GM23338 (cell line): ENCODE results near the gene NUP160. TPM values are rescaled to one million over a fixed set of nuclear protein-coding genes. Genes with fewer than 3 reads are reported as not detected.

Source experiments
- ATAC-seq: fragments of 200-7000 bp; cut with Tn5 transposase; 3 replicates; pipeline ENCODE4 v1.9.1; 2020
- DNase-seq: peaks from one replicate; pipeline ENCODE4 v3.0.0-alpha.2; 2015; ENCODE audit warnings: low spot score
- H2AFZ ChIP-seq: fragments of 200-600 bp; sonication (generic); 2 replicates; pipeline ENCODE4 v1.8.0; 2016; ENCODE audit warnings: antibody characterized with exemption, mild to moderate bottlenecking, moderate library complexity
- H3F3A ChIP-seq: fragments of 200-600 bp; sonication (generic); replicated peaks from 2 replicates; pipeline ENCODE4 v1.8.0; 2017; ENCODE audit warnings: antibody characterized with exemption, mixed run types, low read depth
- H3K27ac ChIP-seq: fragments of 200-600 bp; sonication (generic); 2 replicates; pipeline ENCODE4 v1.6.1; 2016; ENCODE audit warnings: low read depth
- H3K27me3 ChIP-seq: fragments of 200-600 bp; sonication (generic); 2 replicates; pipeline ENCODE4 v1.8.0; 2016; ENCODE audit warnings: mild to moderate bottlenecking, mixed run types, moderate library complexity; ENCODE audit not compliant: insufficient read depth
- H3K36me3 ChIP-seq: fragments of 200-600 bp; sonication (generic); 2 replicates; pipeline ENCODE4 v1.8.0; 2016; ENCODE audit warnings: mild to moderate bottlenecking; ENCODE audit not compliant: insufficient read depth
- H3K4me1 ChIP-seq: fragments of 200-600 bp; sonication (generic); 2 replicates; pipeline ENCODE4 v1.8.0; 2016; ENCODE audit warnings: mild to moderate bottlenecking, moderate library complexity; ENCODE audit not compliant: insufficient read depth
- H3K4me2 ChIP-seq: fragments of 200-600 bp; sonication (generic); 2 replicates; pipeline ENCODE4 v1.7.1; 2017; ENCODE audit warnings: mixed run types
- H3K4me3 ChIP-seq: fragments of 200-600 bp; sonication (generic); 2 replicates; pipeline ENCODE4 v1.6.1; 2016; ENCODE audit warnings: mixed run types
- H3K79me2 ChIP-seq: fragments of 200-600 bp; sonication (generic); replicated peaks from 2 replicates; pipeline ENCODE4 v1.8.0; 2017; ENCODE audit warnings: mild to moderate bottlenecking; ENCODE audit not compliant: insufficient read depth
- H3K9me2 ChIP-seq: fragments of 200-600 bp; sonication (generic); 2 replicates; pipeline ENCODE4 v1.8.0; 2017; ENCODE audit not compliant: insufficient read depth
- H4K20me1 ChIP-seq: fragments of 200-600 bp; sonication (generic); replicated peaks from 2 replicates; pipeline ENCODE4 v1.8.0; 2017; ENCODE audit warnings: mild to moderate bottlenecking; ENCODE audit not compliant: insufficient read depth
- H3K27ac Mint-ChIP-seq: 2 replicates; pipeline ENCODE4 v1.8.0; 2020; ENCODE audit warnings: inconsistent platforms, mild to moderate bottlenecking, moderate library complexity, mixed read lengths
- H3K27me3 Mint-ChIP-seq: 3 replicates; pipeline ENCODE4 v1.8.0; 2022; ENCODE audit warnings: low read depth, mild to moderate bottlenecking, moderate library complexity, mixed read lengths, inconsistent platforms; ENCODE audit not compliant: insufficient read depth, poor library complexity
- H3K36me3 Mint-ChIP-seq: 3 replicates; pipeline ENCODE4 v1.8.0; 2021; ENCODE audit warnings: low read depth, mild to moderate bottlenecking, inconsistent platforms, moderate library complexity, mixed read lengths
- H3K4me1 Mint-ChIP-seq: 3 replicates; pipeline ENCODE4 v1.8.0; 2020; ENCODE audit warnings: mild to moderate bottlenecking, inconsistent platforms, mixed read lengths
- H3K4me3 Mint-ChIP-seq: 3 replicates; pipeline ENCODE4 v1.8.0; 2021; ENCODE audit warnings: moderate library complexity, mild to moderate bottlenecking, inconsistent platforms, mixed read lengths
- H3K9me3 Mint-ChIP-seq: 3 replicates; pipeline ENCODE4 v1.8.0; 2020; ENCODE audit warnings: moderate library complexity, mild to moderate bottlenecking, inconsistent platforms, mixed read lengths
- CREB1 ChIP-seq: fragments of 250-450 bp; sonication (Bioruptor Pico); IDR thresholded peaks from 2 replicates; pipeline ENCODE4 v1.5.0; 2020; ENCODE audit warnings: low read depth, mild to moderate bottlenecking, moderate library complexity
- CTCF ChIP-seq, 2 experiments: fragments of 200-600 bp in 1 of 2; sonication (generic) in 1 of 2; conservative IDR thresholded peaks; 2 replicates each; pipeline versions ENCODE4 v1.5.1 to v1.6.1; 2016 to 2017; ENCODE audit warnings: antibody characterized with exemption in 2 of 2, low read depth in 2 of 2, mild to moderate bottlenecking in 2 of 2, moderate library complexity in 1 of 2
- ETS1 ChIP-seq: IDR thresholded peaks from 2 replicates; pipeline ENCODE4 v1.6.1; 2016; ENCODE audit warnings: antibody characterized with exemption
- EZH2 ChIP-seq: fragments of 200-600 bp; sonication (generic); IDR thresholded peaks from one replicate; pipeline ENCODE4 v1.8.0; 2017; ENCODE audit warnings: antibody characterized with exemption, mild to moderate bottlenecking, low read depth; ENCODE audit not compliant: unreplicated experiment
- EZH2phosphoT487 ChIP-seq: fragments of 200-600 bp; sonication (generic); IDR thresholded peaks from one replicate; pipeline ENCODE4 v1.8.1; 2018; ENCODE audit warnings: antibody characterized with exemption; ENCODE audit not compliant: unreplicated experiment
- JUNB ChIP-seq: IDR thresholded peaks from one replicate; pipeline ENCODE4 v1.6.1; 2016; ENCODE audit warnings: antibody characterized with exemption; ENCODE audit not compliant: unreplicated experiment
- NANOG ChIP-seq: IDR thresholded peaks from 2 replicates; pipeline ENCODE4 v1.6.1; 2016; ENCODE audit warnings: antibody characterized with exemption, borderline replicate concordance
- POLR2AphosphoS5 ChIP-seq: IDR thresholded peaks from 2 replicates; pipeline ENCODE4 v1.6.1; 2016; ENCODE audit warnings: antibody characterized with exemption, low read depth
- STAT1 ChIP-seq: IDR thresholded peaks from one replicate; pipeline ENCODE4 v1.6.1; 2016; ENCODE audit warnings: antibody characterized with exemption; ENCODE audit not compliant: unreplicated experiment
- ZNF114 ChIP-seq: fragments of 250-450 bp; sonication (Bioruptor Pico); IDR thresholded peaks from 2 replicates; pipeline ENCODE4 v1.5.0; 2020; ENCODE audit warnings: mild to moderate bottlenecking, moderate library complexity
- ZNF331 ChIP-seq: fragments of 250-450 bp; sonication (Bioruptor Pico); IDR thresholded peaks from 2 replicates; pipeline ENCODE4 v1.5.0; 2020; ENCODE audit warnings: low read depth, mild to moderate bottlenecking, moderate library complexity
- ZNF462 ChIP-seq: fragments of 250-450 bp; sonication (Bioruptor Pico); IDR thresholded peaks from 2 replicates; pipeline ENCODE4 v1.5.0; 2020; ENCODE audit warnings: mild to moderate bottlenecking, moderate library complexity
- polyA plus RNA-seq: library from polyadenylated mRNA; unstranded; fragments of >200 nt; fragmentation: Nextera tagmentation; extraction: Ambion mirVana; gene quantifications from 2 replicates; pipeline ENCODE4 v1.2.1, GENCODE V29; 2016
- total RNA-seq: library from RNA; depleted of rRNA; stranded (reverse); fragments of >200 nt; shearing (Covaris generic); gene quantifications from 2 replicates; pipeline ENCODE4 v1.2.3, GENCODE V29; 2014
- TF ChIP-seq, protein P1 (sequence below): IDR thresholded peaks from one replicate; pipeline ENCODE4 v1.6.1; 2018; ENCODE audit warnings: antibody characterized with exemption; ENCODE audit not compliant: unreplicated experiment

The NUP160 gene
- total and polyA plus RNA-seq, 2 experiments from 2014 or later = 41.2 to 101 TPM

DNA sequence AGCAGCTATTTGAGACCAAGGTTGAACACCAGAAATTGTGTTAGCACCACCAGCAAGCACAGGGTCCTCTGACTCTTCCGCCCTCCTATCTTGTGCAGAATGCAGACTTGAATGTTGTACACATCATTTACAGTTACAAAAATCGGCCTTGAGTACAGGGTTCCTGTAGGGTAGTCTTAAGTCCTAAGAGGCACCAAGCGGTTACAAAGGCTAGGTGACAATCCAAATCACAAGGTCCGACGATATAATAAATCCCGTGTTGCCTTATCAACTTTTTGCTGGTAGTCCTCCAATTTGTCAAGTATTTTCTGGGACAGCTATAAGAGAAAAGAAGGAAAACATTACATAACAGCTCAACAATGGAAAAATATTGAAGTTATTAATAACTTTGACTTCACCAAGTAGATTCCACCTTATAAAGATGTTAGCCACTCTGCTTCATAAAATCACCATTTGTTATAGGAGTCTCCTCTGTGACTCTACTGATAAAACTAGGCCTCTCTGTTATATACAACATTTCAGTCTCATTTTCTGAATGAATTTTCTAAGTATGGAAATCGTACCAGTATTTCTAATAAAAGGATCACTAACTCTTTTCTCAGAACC, 69.2 kb downstream of the NUP160 start:
- Histone ChIP-seq H3K9me2 (no peaks in the 10 kb centered on the region), H3F3A (no peaks in the 10 kb centered on the region; the same call in 1 of the 2 replicates), H3K4me3 (no peak overlapping the region), H2AFZ (no peak overlapping the region), H4K20me1 (peaks cover 3% of the 10 kb centered on the region; the same call in 1 of the 2 replicates), H3K79me2 (no peaks in the 10 kb centered on the region), H3K36me3 (peaks cover 60% of the 10 kb centered on the region), H3K27me3 (no peaks in the 10 kb centered on the region), H3K27ac (no peak overlapping the region), H3K4me1 (no peaks in the 10 kb centered on the region), H3K4me2 (no peak overlapping the region)
- H3K4me1 Mint-ChIP-seq = no peaks in the 10 kb centered on the region
- no peak overlapping the region for H3K4me3 Mint-ChIP-seq
- H3K27ac Mint-ChIP-seq = no peak overlapping the region
- H3K36me3 Mint-ChIP-seq = peaks cover 67% of the 10 kb centered on the region
- TF ChIP-seq ZNF331 (CRISPR knock-in tag) (no peak), ZNF114 (CRISPR knock-in tag) (no peak), POLR2AphosphoS5 (no peak), ZNF462 (CRISPR knock-in tag) (no peak), JUNB (no peak), CREB1 (CRISPR knock-in tag) (no peak), ETS1 (no peak), EZH2 (no peak), CTCF (conservative IDR thresholded peaks at IDR 0.05; ENCODE audit: low read depth in 2 of 2) (no peak), EZH2phosphoT487 (no peak), STAT1 (no peak), NANOG (no peak)
- TF ChIP-seq, protein P1, sequence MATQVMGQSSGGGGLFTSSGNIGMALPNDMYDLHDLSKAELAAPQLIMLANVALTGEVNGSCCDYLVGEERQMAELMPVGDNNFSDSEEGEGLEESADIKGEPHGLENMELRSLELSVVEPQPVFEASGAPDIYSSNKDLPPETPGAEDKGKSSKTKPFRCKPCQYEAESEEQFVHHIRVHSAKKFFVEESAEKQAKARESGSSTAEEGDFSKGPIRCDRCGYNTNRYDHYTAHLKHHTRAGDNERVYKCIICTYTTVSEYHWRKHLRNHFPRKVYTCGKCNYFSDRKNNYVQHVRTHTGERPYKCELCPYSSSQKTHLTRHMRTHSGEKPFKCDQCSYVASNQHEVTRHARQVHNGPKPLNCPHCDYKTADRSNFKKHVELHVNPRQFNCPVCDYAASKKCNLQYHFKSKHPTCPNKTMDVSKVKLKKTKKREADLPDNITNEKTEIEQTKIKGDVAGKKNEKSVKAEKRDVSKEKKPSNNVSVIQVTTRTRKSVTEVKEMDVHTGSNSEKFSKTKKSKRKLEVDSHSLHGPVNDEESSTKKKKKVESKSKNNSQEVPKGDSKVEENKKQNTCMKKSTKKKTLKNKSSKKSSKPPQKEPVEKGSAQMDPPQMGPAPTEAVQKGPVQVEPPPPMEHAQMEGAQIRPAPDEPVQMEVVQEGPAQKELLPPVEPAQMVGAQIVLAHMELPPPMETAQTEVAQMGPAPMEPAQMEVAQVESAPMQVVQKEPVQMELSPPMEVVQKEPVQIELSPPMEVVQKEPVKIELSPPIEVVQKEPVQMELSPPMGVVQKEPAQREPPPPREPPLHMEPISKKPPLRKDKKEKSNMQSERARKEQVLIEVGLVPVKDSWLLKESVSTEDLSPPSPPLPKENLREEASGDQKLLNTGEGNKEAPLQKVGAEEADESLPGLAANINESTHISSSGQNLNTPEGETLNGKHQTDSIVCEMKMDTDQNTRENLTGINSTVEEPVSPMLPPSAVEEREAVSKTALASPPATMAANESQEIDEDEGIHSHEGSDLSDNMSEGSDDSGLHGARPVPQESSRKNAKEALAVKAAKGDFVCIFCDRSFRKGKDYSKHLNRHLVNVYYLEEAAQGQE = no peak
- DNase-seq = no peak
- no peaks in the 10 kb centered on the region for H3K9me3 Mint-ChIP-seq
- peaks cover 7% of the 10 kb centered on the region for H3K27me3 Mint-ChIP-seq
- ATAC-seq = no peak
